Coronary artery (tissue), 2 donors: ENCODE measurements around the gene LHFPL6.

ENCODE experiments used
- DNase-seq: peaks from one replicate; pipeline ENCODE4 v3.0.0-alpha.2; 2017; ENCODE audit warnings: low spot score
- H3K27ac ChIP-seq, 2 donors: fragments of 200-600 bp; sonication (generic); one replicate each; pipeline ENCODE4 v1.5.1; 2016 to 2019
- H3K4me3 ChIP-seq: fragments of 200-600 bp; sonication (generic); 2 replicates; pipeline ENCODE4 v1.5.1; 2016; ENCODE audit warnings: mild to moderate bottlenecking, moderate library complexity
- CTCF ChIP-seq: fragments of 200-600 bp; sonication (generic); IDR thresholded peaks from one replicate; pipeline ENCODE4 v1.5.1; 2019; ENCODE audit warnings: antibody characterized with exemption

The LHFPL6 gene

DNA sequence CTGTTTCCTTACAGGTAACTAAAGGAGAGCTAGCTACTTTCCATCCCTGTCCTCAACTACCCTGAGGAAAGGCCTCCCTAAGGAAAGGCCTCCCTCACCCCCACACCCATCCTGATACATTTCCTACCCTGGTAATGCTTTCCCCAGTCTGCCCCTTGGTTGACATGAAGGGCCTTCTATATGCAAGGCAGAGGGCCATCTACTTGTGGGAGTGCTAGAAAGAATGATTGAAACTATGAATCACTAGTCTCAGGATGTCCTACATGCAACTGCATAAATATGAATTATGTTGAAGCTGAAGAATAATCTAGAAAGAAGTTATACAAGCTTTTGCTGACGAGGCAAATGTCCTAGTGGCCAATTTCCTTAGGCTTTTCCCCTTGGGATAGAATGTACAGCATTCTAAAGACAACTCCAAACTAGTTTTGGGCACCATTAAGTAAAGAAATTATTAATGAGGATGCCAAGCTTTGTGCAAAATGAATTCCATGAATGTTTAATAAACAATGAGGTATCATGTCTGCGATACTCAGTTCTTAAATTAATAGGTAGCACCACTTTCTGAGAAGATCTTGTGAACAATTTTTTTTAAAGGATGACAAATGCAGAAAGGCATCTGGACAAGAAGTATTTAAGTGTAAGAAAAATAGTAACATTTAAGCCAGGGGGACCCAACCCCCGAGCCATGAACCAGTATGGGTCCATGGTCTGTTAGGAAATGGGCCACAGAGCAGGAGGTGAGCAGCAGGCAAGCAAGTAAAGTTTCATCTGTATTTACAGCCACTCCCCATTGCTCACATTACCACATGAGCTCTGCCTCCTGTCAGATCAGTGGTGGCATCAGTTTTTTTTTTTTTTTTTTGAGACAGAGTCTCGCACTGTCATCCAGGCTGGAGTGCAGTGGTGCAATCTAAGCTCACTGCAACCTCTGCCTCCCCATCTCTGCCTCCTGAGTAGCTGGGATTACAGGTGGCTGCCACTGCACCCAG, 223.0 kb downstream of the LHFPL6 start:
- TF ChIP-seq CTCF = no peak
- no peak for DNase-seq
- Histone ChIP-seq H3K4me3 (no peak overlapping the region), H3K27ac (peak overlapping the region in 1 of 2 donors; percentile 34)

DNA sequence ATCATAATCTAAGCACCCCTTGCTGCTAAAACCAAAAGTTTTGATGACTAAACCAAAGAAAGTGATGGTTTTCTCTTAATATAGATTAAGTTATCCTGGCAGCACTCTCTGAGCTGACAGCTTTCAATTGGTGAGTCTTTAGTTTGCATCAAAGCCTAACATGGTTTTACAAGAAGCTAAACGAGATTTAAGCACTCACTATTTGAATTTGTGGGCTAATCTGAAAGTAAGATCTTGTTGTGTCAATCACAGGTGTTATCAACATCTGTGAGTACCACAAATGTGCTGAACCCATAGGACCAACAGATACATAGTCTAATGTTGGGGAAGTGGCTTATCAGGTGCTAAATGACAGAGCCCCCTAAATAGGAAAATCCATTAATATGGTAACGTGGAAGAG, 223.9 kb downstream of the LHFPL6 start:
- no peak for TF ChIP-seq CTCF
- no peak overlapping the region for H3K4me3 ChIP-seq
- peak overlapping the region in 1 of 2 donors; percentile 34 for H3K27ac ChIP-seq
- DNase-seq = no peak

- H3K4me3 ChIP-seq = peak overlapping the region; percentile 15
- DNase-seq = no peak
- no peak for TF ChIP-seq CTCF
- peak overlapping the region; percentile 24 to 50 for H3K27ac ChIP-seq
These were observed 224.7 kb downstream of the LHFPL6 start for GRCh38 chr13:39378306-39378705.

DNA sequence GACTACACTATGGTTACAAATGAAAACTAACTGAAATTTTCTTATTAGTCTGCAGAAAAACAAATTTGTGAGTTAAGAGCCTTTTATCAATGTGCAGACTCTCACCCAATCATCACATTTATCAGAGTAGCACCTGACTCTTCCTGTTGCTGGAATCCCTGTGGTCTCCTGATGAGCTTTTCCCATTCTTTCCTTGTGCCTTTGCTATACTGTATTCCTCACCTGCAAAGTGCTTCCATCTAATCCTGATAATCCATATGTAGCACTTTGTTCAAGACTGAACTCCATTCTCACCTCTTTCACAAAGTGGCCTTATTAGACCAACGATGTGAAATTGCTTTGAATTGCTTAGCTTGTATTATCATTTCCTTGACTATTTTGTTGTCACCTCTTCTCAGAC, 225.3 kb downstream of the LHFPL6 start:
- Histone ChIP-seq H3K27ac (peak overlapping the region in 1 of 2 donors; percentile 24), H3K4me3 (no peak overlapping the region)
- TF ChIP-seq CTCF = no peak
- DNase-seq = no peak

GRCh38 chr13:39376076-39376475, 226.9 kb downstream of the LHFPL6 start:
- TF ChIP-seq CTCF = no peak
- Histone ChIP-seq H3K27ac (peak overlapping the region; percentile 44 to 46), H3K4me3 (peak overlapping the region; percentile 35)
- DNase-seq = no peak

GRCh38 chr13:39375601-39376000, 227.4 kb downstream of the LHFPL6 start:
- DNase-seq = no peak
- Histone ChIP-seq H3K4me3 (no peak overlapping the region), H3K27ac (peak overlapping the region in 1 of 2 donors; percentile 75)
- TF ChIP-seq CTCF = no peak

GRCh38 chr13:39374741-39375189, 228.2 kb downstream of the LHFPL6 start:
- peak overlapping the region; percentile 3 for H3K4me3 ChIP-seq
- DNase-seq = no peak
- H3K27ac ChIP-seq = peak overlapping the region in 1 of 2 donors; percentile 75
- no peak for TF ChIP-seq CTCF
